ENCODE data around the gene TCEANC. TPM values are rescaled to one million over a fixed set of nuclear protein-coding genes. Genes with fewer than 3 reads are reported as not detected.

Gene TCEANC
- polyA plus RNA-seq, 1 experiment = 1.7 TPM

DNA sequence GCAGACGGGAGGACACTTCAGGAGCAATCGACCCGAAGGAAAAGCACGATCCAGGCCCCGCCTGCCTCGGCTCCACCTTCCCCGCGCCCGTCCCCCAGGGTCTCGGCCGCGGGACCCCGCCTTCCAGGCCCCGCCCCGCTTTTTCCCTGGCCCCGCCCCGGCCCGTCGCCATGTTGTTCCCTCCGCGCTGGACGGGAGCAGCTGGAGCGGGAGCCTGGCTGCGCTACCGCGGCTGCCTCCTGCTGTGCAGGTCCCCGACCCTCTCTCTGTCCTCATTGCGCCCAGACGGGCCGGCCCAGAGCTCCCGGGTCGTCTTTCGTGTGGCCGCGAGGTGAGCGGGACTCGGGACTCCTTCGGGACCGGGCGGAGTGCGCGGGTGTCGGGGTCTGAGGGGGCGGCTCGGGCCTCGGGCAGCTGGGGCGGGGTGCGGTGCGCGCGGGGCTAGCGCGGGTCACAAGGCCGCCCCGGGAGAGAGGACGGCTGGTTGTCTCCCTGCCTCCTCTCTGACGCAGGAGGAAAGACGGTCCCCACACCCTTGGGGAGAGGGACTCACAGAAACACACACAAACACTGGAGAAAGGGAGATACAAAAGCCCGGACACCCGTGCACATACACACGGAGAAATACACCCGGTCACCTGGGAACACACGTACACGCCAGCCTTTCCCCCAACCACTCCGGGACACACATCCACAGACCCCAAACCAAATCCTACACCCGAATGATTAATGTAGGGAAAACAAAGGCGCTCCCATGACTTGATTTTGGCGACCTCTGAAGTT is 36.2 kb downstream of the TCEANC start, which contains the start of gene RAB9A:
TSS of gene RAB9A (plus strand) at position 171 of the 783 bp plus-strand sequence. CDS start 19,619 bp downstream, outside the sequence.
- TF ChIP-seq, protein P1, sequence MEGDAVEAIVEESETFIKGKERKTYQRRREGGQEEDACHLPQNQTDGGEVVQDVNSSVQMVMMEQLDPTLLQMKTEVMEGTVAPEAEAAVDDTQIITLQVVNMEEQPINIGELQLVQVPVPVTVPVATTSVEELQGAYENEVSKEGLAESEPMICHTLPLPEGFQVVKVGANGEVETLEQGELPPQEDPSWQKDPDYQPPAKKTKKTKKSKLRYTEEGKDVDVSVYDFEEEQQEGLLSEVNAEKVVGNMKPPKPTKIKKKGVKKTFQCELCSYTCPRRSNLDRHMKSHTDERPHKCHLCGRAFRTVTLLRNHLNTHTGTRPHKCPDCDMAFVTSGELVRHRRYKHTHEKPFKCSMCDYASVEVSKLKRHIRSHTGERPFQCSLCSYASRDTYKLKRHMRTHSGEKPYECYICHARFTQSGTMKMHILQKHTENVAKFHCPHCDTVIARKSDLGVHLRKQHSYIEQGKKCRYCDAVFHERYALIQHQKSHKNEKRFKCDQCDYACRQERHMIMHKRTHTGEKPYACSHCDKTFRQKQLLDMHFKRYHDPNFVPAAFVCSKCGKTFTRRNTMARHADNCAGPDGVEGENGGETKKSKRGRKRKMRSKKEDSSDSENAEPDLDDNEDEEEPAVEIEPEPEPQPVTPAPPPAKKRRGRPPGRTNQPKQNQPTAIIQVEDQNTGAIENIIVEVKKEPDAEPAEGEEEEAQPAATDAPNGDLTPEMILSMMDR (IDR thresholded peaks at IDR 0.05; ENCODE audit: low read depth, low read length) = 0 out of 2 replicates have a peak, but pooled peaks have one; percentile 2
- Histone ChIP-seq H3K27ac (ENCODE audit: low read depth, low read length) (peak within 1 kb of the TSS; percentile 89), H3K9me3 (ENCODE audit: control insufficient read depth, insufficient read depth, low read length) (no peaks in the 10 kb centered on the region), H3K27me3 (ENCODE audit: control insufficient read depth, insufficient read depth, low read length) (no peaks in the 10 kb centered on the region), H3K4me3 (ENCODE audit: low read depth, low read length) (peak within 1 kb of the TSS; percentile 75)
- CTCF ChIA-PET = interaction anchor here (0.7 to 1.2 kb wide), 2 partner anchors 30 to 742 kb away, joined by 3 to 4 read pairs; no protein-coding TSS in a partner anchor
- DNase-seq (ENCODE audit: low read depth, low spot score) = peak; percentile 10
- POLR2A ChIA-PET = interaction anchor here (1.0 to 1.3 kb wide), 2 partner anchors 20 to 46 kb away, joined by 3 to 5 read pairs; partner anchors contain the start of gene OFD1

DNA sequence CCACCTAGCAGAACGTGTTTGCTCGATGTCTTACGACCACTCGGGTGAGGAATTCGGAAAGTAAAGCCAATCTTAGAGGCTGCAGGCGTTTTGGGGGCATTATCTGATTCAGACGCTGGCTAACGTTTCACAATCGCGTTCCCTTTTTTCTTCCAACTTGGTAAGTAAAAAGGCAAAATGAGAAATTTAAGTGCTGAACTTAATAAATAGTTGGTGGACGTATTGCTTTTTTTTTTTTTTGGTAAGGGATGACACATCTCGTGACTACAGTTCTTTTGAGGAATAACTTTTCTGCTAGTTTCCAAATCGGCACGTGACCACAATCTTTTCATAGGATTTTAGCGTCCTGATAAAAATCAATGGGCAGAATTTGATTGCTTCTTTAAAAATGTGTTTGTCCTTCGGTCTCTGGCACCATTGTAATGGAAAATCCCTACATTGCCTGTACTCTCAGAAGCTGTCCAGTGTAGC is 36.8 kb downstream of the TCEANC start:
- TF ChIP-seq, protein P1 (IDR thresholded peaks at IDR 0.05; ENCODE audit: low read depth, low read length) = no peak
- DNase-seq (ENCODE audit: low read depth, low spot score) = no peak
- peak overlapping the region; percentile 89 for H3K27ac ChIP-seq (ENCODE audit: low read depth, low read length)
- POLR2A ChIA-PET = no interaction called here
- peak overlapping the region; percentile 75 for H3K4me3 ChIP-seq (ENCODE audit: low read depth, low read length)
- H3K9me3 ChIP-seq (ENCODE audit: control insufficient read depth, insufficient read depth, low read length) = no peaks in the 10 kb centered on the region
- CTCF ChIA-PET = interaction anchor here (0.8 kb wide), 1 partner anchor 9 kb away, joined by 3 read pairs; no protein-coding TSS in a partner anchor
- no peaks in the 10 kb centered on the region for H3K27me3 ChIP-seq (ENCODE audit: control insufficient read depth, insufficient read depth, low read length)

DNA sequence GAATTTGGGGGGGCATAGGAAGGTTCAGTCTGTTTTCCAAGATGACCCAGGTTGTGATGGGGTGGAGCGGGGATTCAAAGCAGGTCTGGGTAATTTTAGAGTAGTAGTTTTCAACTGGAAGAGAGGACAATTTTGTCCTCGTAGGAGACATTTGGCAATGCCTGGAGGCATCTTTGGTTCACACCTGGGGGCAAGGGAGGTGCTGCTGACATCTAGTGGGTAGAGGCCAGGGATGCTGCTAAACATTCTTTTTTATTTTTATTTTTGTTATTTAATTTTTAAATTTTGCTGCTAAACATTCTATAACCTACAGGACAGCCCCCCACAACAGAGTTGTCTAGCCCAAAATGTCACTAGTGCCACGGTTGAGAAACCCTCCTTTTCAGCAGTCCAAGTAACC is 37.9 kb downstream of the TCEANC start:
- no peak overlapping the region for H3K27ac ChIP-seq (ENCODE audit: low read depth, low read length)
- no peak for DNase-seq (ENCODE audit: low read depth, low spot score)
- no peaks in the 10 kb centered on the region for H3K27me3 ChIP-seq (ENCODE audit: control insufficient read depth, insufficient read depth, low read length)
- H3K9me3 ChIP-seq (ENCODE audit: control insufficient read depth, insufficient read depth, low read length) = no peaks in the 10 kb centered on the region
- ChIA-PET CTCF (interaction anchor here (0.7 to 1.1 kb wide), 3 partner anchors 8 to 45 kb away, joined by 3 to 4 read pairs (median 3); no protein-coding TSS in a partner anchor), POLR2A (no interaction called here)
- TF ChIP-seq, protein P1 (IDR thresholded peaks at IDR 0.05; ENCODE audit: low read depth, low read length) = peak; percentile 11; the same call in 1 of the 2 replicates
- H3K4me3 ChIP-seq (ENCODE audit: low read depth, low read length) = peak overlapping the region; percentile 75

DNA sequence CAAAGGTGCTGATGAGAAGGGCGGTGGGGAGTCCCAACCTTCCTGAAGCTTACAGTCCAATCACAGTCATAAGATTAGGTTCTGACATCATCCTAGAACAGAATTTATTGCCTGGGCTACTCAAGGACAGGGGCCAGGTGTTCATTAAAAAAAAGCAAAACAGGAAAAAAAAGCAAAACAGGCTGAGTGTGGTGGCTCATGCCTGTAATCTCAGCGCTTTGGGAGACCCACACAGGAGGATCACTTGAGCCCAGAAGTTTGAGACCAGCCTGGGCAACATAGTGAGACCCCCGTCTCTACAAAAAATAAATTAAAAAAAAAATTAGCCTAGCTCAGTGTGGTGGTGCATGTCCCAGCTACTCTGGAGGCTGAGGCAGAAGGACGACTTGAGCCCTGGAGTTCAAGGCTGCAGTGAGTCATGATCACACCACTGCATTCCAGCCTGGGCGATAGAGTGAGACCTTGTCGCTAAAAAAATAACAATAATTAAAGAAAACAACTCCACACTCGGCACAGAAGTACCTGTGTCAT is 39.0 kb downstream of the TCEANC start:
- Histone ChIP-seq H3K27ac (ENCODE audit: low read depth, low read length) (no peak overlapping the region), H3K4me3 (ENCODE audit: low read depth, low read length) (no peak overlapping the region), H3K27me3 (ENCODE audit: control insufficient read depth, insufficient read depth, low read length) (no peaks in the 10 kb centered on the region), H3K9me3 (ENCODE audit: control insufficient read depth, insufficient read depth, low read length) (no peaks in the 10 kb centered on the region)
- DNase-seq (ENCODE audit: low read depth, low spot score) = no peak
- TF ChIP-seq, protein P1 (IDR thresholded peaks at IDR 0.05; ENCODE audit: low read depth, low read length) = no peak
- CTCF ChIA-PET = interaction anchor here (0.9 kb wide), 1 partner anchor 17 kb away, joined by 3 read pairs; no protein-coding TSS in a partner anchor
- POLR2A ChIA-PET = no interaction called here

All from AG04450 (cell line).